ENCODE data around the gene SLC34A3.

SLC34A3 gene

DNA sequence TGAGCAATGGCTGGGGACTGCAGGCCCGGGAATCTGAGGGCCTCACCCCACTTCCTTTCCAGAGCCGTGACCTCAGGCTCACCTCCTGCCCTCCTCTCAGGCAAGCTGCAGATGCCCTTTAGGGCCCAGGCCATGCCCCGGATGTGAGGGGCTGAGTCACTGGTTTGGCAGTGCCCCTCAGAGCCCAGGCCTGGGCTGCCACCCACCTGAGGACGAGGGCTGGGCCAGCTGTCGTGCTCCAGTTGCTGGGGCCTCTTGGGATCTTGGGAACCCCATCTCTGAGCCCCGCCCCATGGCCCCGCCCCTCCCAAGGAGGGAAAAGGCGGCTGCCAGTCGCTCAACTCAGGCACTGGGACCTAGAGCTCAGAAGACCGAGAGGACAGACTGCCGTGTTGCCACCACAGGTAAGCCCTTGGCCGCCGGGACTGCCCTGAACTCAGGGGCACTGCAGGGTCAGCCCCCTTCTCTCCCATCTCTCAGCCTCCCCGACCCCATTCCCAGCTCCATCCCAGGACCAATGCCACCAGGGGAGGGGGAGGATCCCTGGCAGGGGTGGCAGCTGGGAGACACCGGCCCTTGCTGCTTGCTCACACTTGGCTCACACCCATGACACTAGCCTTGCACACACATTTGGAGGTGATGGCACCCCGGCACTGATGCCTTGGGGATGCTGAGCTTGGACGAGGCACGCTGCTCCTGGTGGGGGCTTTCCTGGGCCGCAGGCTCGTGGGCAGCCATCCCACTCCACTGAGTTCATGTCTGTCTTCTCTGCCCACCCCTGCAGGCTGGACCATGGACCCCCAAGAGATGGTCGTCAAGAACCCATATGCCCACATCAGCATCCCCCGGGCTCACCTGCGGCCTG is 5.6 kb upstream of the SLC34A3 start, which contains the start of gene CYSRT1:
Gene CYSRT1 (plus strand): TSS at position 345 of the 865 bp plus-strand sequence. CDS start 448 bp downstream, at position 793.
- Histone ChIP-seq H3K4me2 (ENCODE audit: low read length) (peak within 1 kb of the TSS; percentile 84), H3F3A (ENCODE audit: insufficient read depth, low read length) (no peaks in the 10 kb centered on the region), H3K4me3 (ENCODE audit: low read depth, low read length, poor library complexity, severe bottlenecking) (peak within 1 kb of the TSS; percentile 81), H3K9ac (ENCODE audit: low read length) (peak within 1 kb of the TSS; percentile 91), H3K79me2 (ENCODE audit: insufficient read depth, low read length) (no peaks in the 10 kb centered on the region), H3K27me3 (ENCODE audit: insufficient read depth, low read length) (peaks cover 3% of the 10 kb centered on the region; the same call in 1 of the 2 replicates), H3K9me2 (ENCODE audit: low read depth, low read length) (no peaks in the 10 kb centered on the region), H3K9me3 (ENCODE audit: low read length) (no peaks in the 10 kb centered on the region), H3K36me3 (ENCODE audit: insufficient read depth, low read length) (no peaks in the 10 kb centered on the region), H4K20me1 (ENCODE audit: insufficient read depth, low read length) (no peaks in the 10 kb centered on the region), H3K27ac (ENCODE audit: low read depth, low read length, poor library complexity, severe bottlenecking) (no peak within 1 kb of the TSS), H3K4me1 (ENCODE audit: insufficient read depth, low read length, severe bottlenecking) (peaks cover 17% of the 10 kb centered on the region), H2AFZ (ENCODE audit: low read length) (no peak within 1 kb of the TSS)
- TF ChIP-seq EZH2 (IDR thresholded peaks at IDR 0.05; ENCODE audit: borderline replicate concordance, low read length): no peak

DNA sequence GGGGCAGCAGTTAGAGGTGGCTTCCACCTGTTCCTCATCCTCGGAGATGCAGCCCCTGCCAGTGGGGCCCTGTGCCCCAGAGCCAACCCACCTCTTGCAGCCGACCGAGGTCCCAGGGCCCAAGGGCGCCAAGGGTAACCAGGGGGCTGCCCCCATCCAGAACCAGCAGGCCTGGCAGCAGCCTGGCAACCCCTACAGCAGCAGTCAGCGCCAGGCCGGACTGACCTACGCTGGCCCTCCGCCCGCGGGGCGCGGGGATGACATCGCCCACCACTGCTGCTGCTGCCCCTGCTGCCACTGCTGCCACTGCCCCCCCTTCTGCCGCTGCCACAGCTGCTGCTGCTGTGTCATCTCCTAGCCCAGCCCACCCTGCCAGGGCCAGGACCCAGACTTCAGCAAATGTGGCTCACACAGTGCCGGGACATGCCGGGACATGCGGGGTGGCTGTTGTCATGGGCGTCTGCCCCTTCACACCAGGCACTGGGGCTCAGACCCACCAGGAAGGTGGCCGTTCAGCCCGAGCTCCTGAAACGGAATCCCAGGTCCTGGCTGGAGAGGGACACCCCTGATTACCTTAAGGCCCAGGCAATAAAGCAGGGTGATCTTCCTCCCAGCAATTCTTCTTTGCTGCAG is 4.9 kb upstream of the SLC34A3 start:
- Histone ChIP-seq H2AFZ (ENCODE audit: low read length) (no peak overlapping the region), H4K20me1 (ENCODE audit: insufficient read depth, low read length) (no peaks in the 10 kb centered on the region), H3K4me2 (ENCODE audit: low read length) (no peak overlapping the region), H3K27ac (ENCODE audit: low read depth, low read length, poor library complexity, severe bottlenecking) (no peak overlapping the region), H3K4me3 (ENCODE audit: low read depth, low read length, poor library complexity, severe bottlenecking) (no peak overlapping the region), H3K4me1 (ENCODE audit: insufficient read depth, low read length, severe bottlenecking) (peaks cover 17% of the 10 kb centered on the region), H3K9me2 (ENCODE audit: low read depth, low read length) (no peaks in the 10 kb centered on the region), H3K27me3 (ENCODE audit: insufficient read depth, low read length) (peaks cover 9% of the 10 kb centered on the region; the same call in 1 of the 2 replicates), H3K9ac (ENCODE audit: low read length) (no peak overlapping the region), H3K36me3 (ENCODE audit: insufficient read depth, low read length) (no peaks in the 10 kb centered on the region), H3K79me2 (ENCODE audit: insufficient read depth, low read length) (no peaks in the 10 kb centered on the region), H3K9me3 (ENCODE audit: low read length) (no peaks in the 10 kb centered on the region), H3F3A (ENCODE audit: insufficient read depth, low read length) (no peaks in the 10 kb centered on the region)
- no peak for TF ChIP-seq EZH2 (IDR thresholded peaks at IDR 0.05; ENCODE audit: borderline replicate concordance, low read length)
- TF ChIP-seq, protein P1, sequence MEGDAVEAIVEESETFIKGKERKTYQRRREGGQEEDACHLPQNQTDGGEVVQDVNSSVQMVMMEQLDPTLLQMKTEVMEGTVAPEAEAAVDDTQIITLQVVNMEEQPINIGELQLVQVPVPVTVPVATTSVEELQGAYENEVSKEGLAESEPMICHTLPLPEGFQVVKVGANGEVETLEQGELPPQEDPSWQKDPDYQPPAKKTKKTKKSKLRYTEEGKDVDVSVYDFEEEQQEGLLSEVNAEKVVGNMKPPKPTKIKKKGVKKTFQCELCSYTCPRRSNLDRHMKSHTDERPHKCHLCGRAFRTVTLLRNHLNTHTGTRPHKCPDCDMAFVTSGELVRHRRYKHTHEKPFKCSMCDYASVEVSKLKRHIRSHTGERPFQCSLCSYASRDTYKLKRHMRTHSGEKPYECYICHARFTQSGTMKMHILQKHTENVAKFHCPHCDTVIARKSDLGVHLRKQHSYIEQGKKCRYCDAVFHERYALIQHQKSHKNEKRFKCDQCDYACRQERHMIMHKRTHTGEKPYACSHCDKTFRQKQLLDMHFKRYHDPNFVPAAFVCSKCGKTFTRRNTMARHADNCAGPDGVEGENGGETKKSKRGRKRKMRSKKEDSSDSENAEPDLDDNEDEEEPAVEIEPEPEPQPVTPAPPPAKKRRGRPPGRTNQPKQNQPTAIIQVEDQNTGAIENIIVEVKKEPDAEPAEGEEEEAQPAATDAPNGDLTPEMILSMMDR (IDR thresholded peaks at IDR 0.05; ENCODE audit: low read length): no peak

DNA sequence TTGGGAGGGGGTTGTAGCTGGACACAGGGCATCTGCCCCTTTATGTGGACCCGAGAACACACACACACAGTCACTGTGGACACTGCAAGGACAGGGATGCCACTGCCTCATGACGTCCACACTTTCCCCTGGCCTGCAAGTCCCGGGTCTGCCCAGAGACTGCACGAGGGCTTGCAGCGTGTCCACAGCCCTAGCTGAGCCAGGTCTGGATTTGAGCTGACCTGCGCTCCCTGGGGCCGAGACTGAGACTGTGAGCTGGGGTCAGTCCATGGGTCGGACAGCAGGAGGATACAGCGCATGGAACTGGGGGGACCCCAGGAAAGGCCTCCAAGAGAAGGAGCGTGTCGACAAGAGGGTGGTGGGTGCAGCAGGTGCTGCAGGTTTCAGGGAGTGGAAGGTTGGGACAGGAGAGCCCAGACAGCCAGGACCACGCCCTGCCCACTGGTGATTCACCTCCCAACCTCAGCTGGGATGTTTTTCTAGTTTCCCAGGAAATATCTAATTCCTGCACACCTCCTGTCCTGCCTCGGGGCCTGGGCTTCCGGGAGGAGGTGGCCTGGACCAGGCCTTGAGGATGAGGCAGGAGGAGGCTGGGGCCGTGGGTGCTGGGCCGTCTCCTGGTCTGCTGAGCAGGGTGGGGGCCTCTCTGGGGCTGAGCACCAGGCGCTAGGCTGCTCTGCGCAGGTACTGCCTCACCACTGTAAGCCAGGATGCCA is 4.2 kb upstream of the SLC34A3 start:
- Histone ChIP-seq H2AFZ (ENCODE audit: low read length) (no peak overlapping the region), H4K20me1 (ENCODE audit: insufficient read depth, low read length) (no peaks in the 10 kb centered on the region), H3K27me3 (ENCODE audit: insufficient read depth, low read length) (peaks cover 10% of the 10 kb centered on the region; the same call in 1 of the 2 replicates), H3K79me2 (ENCODE audit: insufficient read depth, low read length) (no peaks in the 10 kb centered on the region), H3K4me1 (ENCODE audit: insufficient read depth, low read length, severe bottlenecking) (peaks cover 17% of the 10 kb centered on the region), H3K4me3 (ENCODE audit: low read depth, low read length, poor library complexity, severe bottlenecking) (no peak overlapping the region), H3K9me2 (ENCODE audit: low read depth, low read length) (no peaks in the 10 kb centered on the region), H3K27ac (ENCODE audit: low read depth, low read length, poor library complexity, severe bottlenecking) (no peak overlapping the region), H3K9ac (ENCODE audit: low read length) (no peak overlapping the region), H3K9me3 (ENCODE audit: low read length) (no peaks in the 10 kb centered on the region), H3K4me2 (ENCODE audit: low read length) (no peak overlapping the region), H3K36me3 (ENCODE audit: insufficient read depth, low read length) (no peaks in the 10 kb centered on the region), H3F3A (ENCODE audit: insufficient read depth, low read length) (no peaks in the 10 kb centered on the region)
- TF ChIP-seq EZH2 (IDR thresholded peaks at IDR 0.05; ENCODE audit: borderline replicate concordance, low read length): no peak
